Kidney tubule cell (primary cell): Measurements from ENCODE around the gene LRFN5.
A peak's percentile ranks its signal among the peaks of the same experiment; 100 is the strongest.
"Not testable (repeated sequence)": the region's sequence is repeated elsewhere in the genome, so short reads cannot be mapped to it uniquely, and the experiment has no call there.

Source experiments
- DNase-seq: peaks from one replicate; pipeline ENCODE4 v3.0.0-alpha.2; 2018; ENCODE audit warnings: low spot score

LRFN5 gene

GRCh38 chr14:41636492-41637392, 30.1 kb downstream of the LRFN5 start:
- DNase-seq: peak; percentile 39

DNA sequence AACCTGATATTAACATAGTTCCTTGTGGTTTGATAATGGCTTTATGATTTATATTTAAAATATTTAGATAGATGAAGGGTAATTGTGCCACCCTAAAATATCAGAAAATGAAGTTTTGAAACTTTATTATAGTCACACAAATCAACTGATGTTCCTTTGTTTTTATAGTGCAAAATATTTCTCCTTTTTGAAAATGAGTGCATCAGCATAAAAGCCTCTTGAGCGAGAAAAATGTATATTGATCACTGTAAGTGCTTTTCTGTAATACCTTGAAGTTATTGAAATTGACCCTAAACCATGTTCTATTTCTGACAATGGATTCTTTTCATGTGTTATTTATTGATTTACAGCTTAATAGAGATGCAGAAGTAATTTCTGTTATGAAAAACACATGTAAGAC, 35.0 kb downstream of the LRFN5 start:
- no peak for DNase-seq

GRCh38 chr14:41642367-41642766, 35.7 kb downstream of the LRFN5 start:
- DNase-seq: no peak

DNA sequence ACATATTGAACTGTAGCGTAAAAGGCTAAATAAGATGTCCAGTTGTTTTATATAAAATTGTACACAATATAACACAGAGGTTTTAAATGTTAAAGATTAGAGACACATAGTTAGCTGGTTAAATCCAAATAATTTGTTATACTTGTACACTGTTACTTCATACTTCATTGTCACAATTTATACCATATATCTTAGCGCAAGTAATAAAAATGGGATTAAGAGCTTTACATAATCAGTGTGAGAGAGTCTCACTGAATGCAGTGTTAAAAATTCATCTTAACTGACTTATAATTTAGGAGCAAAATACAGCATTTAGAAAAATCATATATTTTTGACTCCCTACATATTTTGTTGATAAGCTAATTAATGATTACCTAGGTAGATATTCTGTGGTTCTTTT, 36.1 kb downstream of the LRFN5 start:
- no peak for DNase-seq

DNA sequence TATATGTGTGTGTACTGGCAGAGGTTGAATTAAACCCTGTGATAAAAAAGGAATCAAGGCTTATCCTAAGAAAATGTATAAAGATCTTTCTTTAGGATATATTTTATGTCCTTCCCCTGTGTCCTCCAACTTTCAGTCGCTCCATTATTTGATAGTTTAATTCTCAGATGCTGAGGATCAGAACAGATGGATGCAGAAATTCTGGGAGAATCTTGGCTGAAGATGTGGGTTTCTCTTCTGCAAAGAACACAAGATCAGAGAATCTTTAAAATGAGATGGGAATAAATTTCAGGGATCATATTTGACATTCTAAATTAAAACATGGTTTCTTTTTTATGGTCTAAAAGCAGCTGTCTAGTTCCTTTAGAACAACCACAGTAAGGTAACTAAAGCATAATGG, 37.9 kb downstream of the LRFN5 start:
- no peak for DNase-seq

GRCh38 chr14:41650802-41651201, 44.1 kb downstream of the LRFN5 start:
- DNase-seq: no peak

- DNase-seq: no peak
Measured at GRCh38 chr14:41654196-41654595, 47.5 kb downstream of the LRFN5 start.

- peak; percentile 76 for DNase-seq
Measured at GRCh38 chr14:41662780-41663472, 56.2 kb downstream of the LRFN5 start.

DNA sequence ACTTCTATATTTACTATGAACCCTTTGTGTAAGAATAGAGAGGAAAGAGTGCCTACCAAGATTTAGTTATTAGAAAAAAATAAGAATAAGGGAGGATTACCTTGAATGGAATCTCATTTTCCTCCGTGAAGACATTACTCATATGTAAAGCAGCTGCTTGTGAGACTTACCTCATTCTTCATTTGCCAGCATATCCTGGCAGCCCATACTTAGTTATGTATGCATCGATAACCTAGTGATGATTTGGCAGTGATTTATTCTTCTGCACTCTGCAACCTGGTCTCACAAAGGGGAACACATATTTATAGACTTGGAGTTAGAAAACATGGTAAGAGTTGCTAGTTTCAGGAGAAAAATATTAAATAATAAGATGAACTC, 56.8 kb downstream of the LRFN5 start:
- DNase-seq: peak; percentile 86

GRCh38 chr14:41666301-41666700, 59.6 kb downstream of the LRFN5 start:
- no peak for DNase-seq

DNA sequence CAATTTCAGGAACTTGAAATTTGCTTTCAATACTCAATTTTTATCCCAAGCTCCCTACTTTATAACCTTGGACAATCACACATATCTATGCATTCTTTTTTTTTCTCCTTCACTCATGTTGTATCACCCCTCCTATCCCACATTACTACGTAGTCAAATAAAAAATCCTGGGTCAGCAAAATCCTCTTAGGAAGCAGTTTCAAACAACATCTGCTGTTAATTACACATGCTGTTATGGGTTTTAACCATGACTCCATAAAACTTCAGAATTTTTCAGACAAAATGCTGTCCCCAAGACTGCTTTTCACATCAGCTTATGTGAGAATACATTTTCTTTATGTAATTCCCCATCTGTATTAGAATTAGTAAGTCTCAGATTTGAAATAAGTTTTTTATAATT, 61.7 kb downstream of the LRFN5 start:
- no peak for DNase-seq

DNA sequence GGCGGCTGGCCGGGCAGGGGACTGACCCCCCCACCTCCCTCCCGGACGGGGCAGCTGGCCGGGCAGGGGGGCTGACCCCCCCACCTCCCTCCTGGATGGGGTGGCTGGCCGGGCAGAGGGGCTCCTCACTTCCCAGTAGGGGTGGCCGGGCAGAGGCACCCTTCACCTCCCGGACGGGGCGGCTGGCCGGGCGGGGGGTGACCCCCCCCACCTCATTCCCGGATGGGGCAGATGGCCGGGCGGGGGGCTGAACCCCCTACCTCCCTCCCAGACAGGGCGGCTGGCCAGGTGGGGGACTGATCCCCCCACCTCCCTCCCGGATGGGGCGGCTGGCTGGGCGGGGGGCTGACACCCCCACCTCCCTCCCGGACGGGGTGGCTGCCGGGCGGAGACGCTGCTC, 66.9 kb downstream of the LRFN5 start:
- DNase-seq: not testable (repeated sequence)

DNA sequence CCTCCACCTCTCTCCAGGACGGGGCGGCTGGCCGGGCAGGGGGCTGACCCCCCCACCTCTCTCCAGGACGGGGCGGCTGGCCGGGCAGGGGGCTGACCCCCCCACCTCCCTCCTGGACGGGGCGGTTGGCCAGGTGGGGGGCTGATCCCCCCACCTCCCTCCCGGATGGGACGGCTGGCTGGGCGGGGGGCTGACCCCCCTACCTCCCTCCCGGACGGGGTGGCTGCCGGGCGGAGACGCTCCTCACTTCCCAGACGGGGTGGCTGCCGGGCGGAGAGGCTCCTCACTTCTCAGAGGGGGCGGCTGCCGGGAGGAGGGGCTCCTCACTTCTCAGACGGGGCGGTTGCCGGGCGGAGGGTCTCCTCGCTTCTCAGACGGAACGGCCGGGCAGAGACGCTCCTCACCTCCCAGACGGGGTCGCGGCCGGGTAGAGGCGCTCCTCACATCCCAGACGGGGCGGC, 67.9 kb downstream of the LRFN5 start:
- not testable (repeated sequence) for DNase-seq

- DNase-seq: no peak
Measured at GRCh38 chr14:41699486-41699885, 92.8 kb downstream of the LRFN5 start.

- DNase-seq: peak; percentile 6
Measured at GRCh38 chr14:41718477-41719166, 111.9 kb downstream of the LRFN5 start.

DNA sequence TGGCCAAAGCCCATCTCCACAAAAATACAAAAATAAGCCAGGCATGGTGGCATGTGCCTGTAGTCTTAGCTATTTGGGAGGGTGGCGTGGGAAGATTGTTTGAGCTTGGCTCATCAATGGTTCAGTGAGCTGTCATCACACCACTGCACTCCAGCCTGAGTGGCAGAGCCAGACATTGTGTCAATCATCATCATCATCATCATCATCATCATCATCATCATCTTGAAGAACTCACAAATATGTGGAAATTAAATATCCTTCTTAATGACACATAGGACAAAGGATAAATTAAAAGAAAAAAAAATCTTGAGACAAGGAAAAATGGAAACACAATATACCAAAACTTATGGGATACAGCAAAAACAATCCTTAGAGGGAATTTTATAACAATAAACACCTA, 132.5 kb downstream of the LRFN5 start:
- no peak for DNase-seq

GRCh38 chr14:41743140-41743539, 136.5 kb downstream of the LRFN5 start:
- DNase-seq: no peak

GRCh38 chr14:41749429-41749828, 142.8 kb downstream of the LRFN5 start:
- peak; percentile 27 for DNase-seq

DNA sequence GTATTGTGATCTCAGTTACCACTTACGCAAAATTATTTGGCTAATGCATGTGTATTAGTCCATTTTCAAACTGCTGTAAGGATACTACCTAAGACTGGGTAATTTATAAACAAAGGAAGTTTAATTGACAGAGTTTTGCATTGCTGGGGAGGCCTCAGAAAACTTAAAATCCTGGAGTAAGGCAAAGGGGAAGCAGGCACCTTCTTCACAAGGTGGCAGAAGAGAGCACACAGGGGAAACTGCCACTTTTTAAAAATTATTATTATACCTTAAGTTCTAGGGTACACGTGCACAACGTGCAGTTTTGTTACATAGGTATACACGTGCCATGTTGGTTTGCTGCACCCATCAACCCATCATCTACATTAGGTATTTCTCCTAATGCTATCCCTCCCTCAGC, 143.9 kb downstream of the LRFN5 start:
- not testable (repeated sequence) for DNase-seq

GRCh38 chr14:41758011-41758665, 151.5 kb downstream of the LRFN5 start:
- DNase-seq: no peak

- DNase-seq: no peak
Measured at GRCh38 chr14:41761204-41761603, 154.5 kb downstream of the LRFN5 start.

DNA sequence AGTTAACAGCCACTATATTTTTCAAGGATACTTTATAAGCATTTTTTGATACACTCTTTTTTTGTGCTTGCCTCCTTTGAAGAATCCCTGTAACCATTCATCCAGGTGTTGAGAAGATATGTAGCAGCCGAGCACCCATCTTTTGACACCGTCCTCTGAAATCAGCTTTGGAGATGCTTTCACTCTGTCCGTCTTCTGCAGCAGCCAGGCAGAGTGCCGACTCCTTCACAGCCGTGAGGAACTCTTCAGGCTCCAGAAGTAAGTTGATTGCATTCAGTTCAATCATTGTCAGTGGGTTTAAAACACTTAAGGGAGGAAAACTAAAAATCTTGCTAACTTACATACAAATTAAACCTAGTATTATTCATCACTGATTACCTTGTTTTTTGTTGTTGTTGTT, 160.1 kb downstream of the LRFN5 start:
- DNase-seq: no peak
